22Rv1 (cell line): ENCODE results near the gene NFIA.

Source experiments
- H3K27ac ChIP-seq: fragments of 450-650 bp; 2 replicates; pipeline ENCODE4 v1.5.1; 2017
- CTCF ChIP-seq: fragments of 450-650 bp; IDR thresholded peaks from 2 replicates; pipeline ENCODE4 v1.5.1; 2017; ENCODE audit warnings: mild to moderate bottlenecking
- ZFX ChIP-seq: fragments of 450-650 bp; IDR thresholded peaks from 2 replicates; pipeline ENCODE4 v1.6.1; 2017; ENCODE audit warnings: antibody characterized with exemption, borderline replicate concordance

Gene NFIA

GRCh38 chr1:61157468-61157987 is 75.2 kb downstream of the NFIA start:
- no peak for TF ChIP-seq CTCF
- no peak overlapping the region for H3K27ac ChIP-seq

GRCh38 chr1:61158591-61158990 is 76.2 kb downstream of the NFIA start:
- TF ChIP-seq ZFX (no peak), CTCF (no peak)
- H3K27ac ChIP-seq, result no peak overlapping the region

GRCh38 chr1:61160526-61160925 is 78.2 kb downstream of the NFIA start:
- TF ChIP-seq CTCF (no peak), ZFX (no peak)
- no peak overlapping the region for H3K27ac ChIP-seq

- H3K27ac ChIP-seq, result no peak overlapping the region
- no peak for TF ChIP-seq ZFX
- no peak for TF ChIP-seq CTCF
These were observed 80.3 kb downstream of the NFIA start for GRCh38 chr1:61162520-61163258.

- TF ChIP-seq ZFX, result no peak
- TF ChIP-seq CTCF, result no peak
- no peak overlapping the region for H3K27ac ChIP-seq
These were observed 81.0 kb downstream of the NFIA start for GRCh38 chr1:61163355-61163754.

- TF ChIP-seq ZFX (no peak), CTCF (no peak)
- no peak overlapping the region for H3K27ac ChIP-seq
These were observed 83.0 kb downstream of the NFIA start for GRCh38 chr1:61165402-61165801.

- H3K27ac ChIP-seq, result no peak overlapping the region
- TF ChIP-seq ZFX (no peak), CTCF (no peak)
These were observed 84.9 kb downstream of the NFIA start for GRCh38 chr1:61167309-61167708.
